Caco-2 (cell line): ENCODE data around the gene ATF6. TPM values are rescaled to one million over a fixed set of nuclear protein-coding genes. Genes with fewer than 3 reads are reported as not detected.

Experiments
- BruUV-seq: library from RNA; stranded (reverse); fragments of 400-500 nt; replicated peaks from 2 replicates; lab custom pipeline; 2021; lab: Mats Ljungman, UMichigan
- CTCF ChIA-PET: fragments of 300-600 bp; sonication (Branson Sonifier 250); formaldehyde crosslinking; loops from one replicate; lab custom pipeline; 2022; ENCODE audit warnings: antibody characterized with exemption; lab: Charles Lee
- POLR2A ChIA-PET: fragments of 300-600 bp; sonication (Branson Sonifier 250); formaldehyde crosslinking; loops from one replicate; lab custom pipeline; 2022; ENCODE audit warnings: antibody characterized with exemption; lab: Charles Lee
- DNase-seq, 2 experiments: peaks; one replicate each; pipeline versions ENCODE4 v3.0.0 to v3.0.0-alpha.2; 2020 to 2022
- H3K27me3 ChIP-seq: replicated peaks from 2 replicates; pipeline ENCODE4 v1.6.0; 2011; ENCODE audit warnings: low read length; ENCODE audit not compliant: control insufficient read depth, insufficient read depth
- H3K36me3 ChIP-seq: 2 replicates; pipeline ENCODE4 v1.5.1; 2011; ENCODE audit warnings: low read length; ENCODE audit not compliant: control insufficient read depth, insufficient read depth
- H3K4me1 ChIP-seq: fragments of 250-450 bp; sonication (Bioruptor Pico); 2 replicates; pipeline ENCODE4 v1.5.1; 2020; ENCODE audit warnings: mild to moderate bottlenecking
- H3K4me3 ChIP-seq: 2 replicates; pipeline ENCODE4 v1.5.1; 2011; ENCODE audit warnings: low read depth, mild to moderate bottlenecking, control low read depth, low read length
- H3K9me3 ChIP-seq: fragments of 250-450 bp; sonication (Bioruptor Pico); 2 replicates; pipeline ENCODE4 v1.5.1; 2020; ENCODE audit warnings: mild to moderate bottlenecking, moderate library complexity
- H3K27ac Mint-ChIP-seq: one replicate; pipeline ENCODE4 v1.8.0; 2022; ENCODE audit warnings: mixed read lengths; ENCODE audit not compliant: unreplicated experiment
- H3K27me3 Mint-ChIP-seq: one replicate; pipeline ENCODE4 v1.8.0; 2022; ENCODE audit warnings: mixed read lengths; ENCODE audit not compliant: insufficient read depth, unreplicated experiment
- H3K36me3 Mint-ChIP-seq: one replicate; pipeline ENCODE4 v1.8.0; 2022; ENCODE audit warnings: mild to moderate bottlenecking, mixed read lengths; ENCODE audit not compliant: insufficient read depth, unreplicated experiment
- H3K4me1 Mint-ChIP-seq: one replicate; pipeline ENCODE4 v1.8.0; 2022; ENCODE audit warnings: low read depth, mixed read lengths; ENCODE audit not compliant: unreplicated experiment
- H3K4me3 Mint-ChIP-seq: one replicate; pipeline ENCODE4 v1.8.0; 2022; ENCODE audit warnings: mild to moderate bottlenecking, moderate library complexity, mixed read lengths; ENCODE audit not compliant: unreplicated experiment
- H3K9me3 Mint-ChIP-seq: one replicate; pipeline ENCODE4 v1.8.0; 2022; ENCODE audit warnings: mixed read lengths; ENCODE audit not compliant: unreplicated experiment
- CTCF ChIP-seq, 2 experiments: fragments of 200-600 bp in 1 of 2; IDR thresholded peaks; 1 replicate in 1 of 2; 2 replicates in 1 of 2; pipeline versions ENCODE4 v1.5.1 to v1.8.0; 2011 to 2022; ENCODE audit warnings: antibody characterized with exemption in 1 of 2, control low read depth in 1 of 2, inconsistent platforms in 1 of 2, low read depth in 1 of 2, low read length in 1 of 2, mild to moderate bottlenecking in 1 of 2, moderate library complexity in 1 of 2; ENCODE audit not compliant: insufficient read depth in 1 of 2, severe bottlenecking in 1 of 2, unreplicated experiment in 1 of 2
- intact Hi-C: fragments of 100-400 bp; cut with micrococcal nuclease; formaldehyde crosslinking; loops from one replicate; pipeline ENCODE4 v1.10.0; 2022; ENCODE audit not compliant: unreplicated experiment
- total RNA-seq: library from RNA; stranded (reverse); gene quantifications from 2 replicates; pipeline ENCODE4 v1.2.3, GENCODE V29; 2022

Gene ATF6
- total RNA-seq, 1 experiment from 2014 or later, result 16.4 TPM

- Histone ChIP-seq H3K27me3 (no peaks in the 10 kb centered on the region; the same call in 1 of the 2 replicates), H3K4me1 (no peaks in the 10 kb centered on the region), H3K36me3 (no peaks in the 10 kb centered on the region; the same call in 1 of the 2 replicates), H3K9me3 (no peaks in the 10 kb centered on the region; the same call in 1 of the 2 replicates), H3K4me3 (no peak overlapping the region)
- peaks cover 10% of the 10 kb centered on the region for H3K36me3 Mint-ChIP-seq
- intact Hi-C loops, result no loop called here
- H3K9me3 Mint-ChIP-seq, result peaks cover 10% of the 10 kb centered on the region
- H3K27me3 Mint-ChIP-seq, result no peaks in the 10 kb centered on the region
- peaks cover 18% of the 10 kb centered on the region for H3K4me1 Mint-ChIP-seq
- no TSS peak for BruUV-seq
- H3K4me3 Mint-ChIP-seq, result no peak overlapping the region
- TF ChIP-seq CTCF (IDR thresholded peaks at IDR 0.05; ENCODE audit: insufficient read depth in 1 of 2, low read depth in 1 of 2, low read length in 1 of 2, severe bottlenecking in 1 of 2, unreplicated experiment in 1 of 2), result no peak
- ChIA-PET CTCF (no interaction called here), POLR2A (no interaction called here)
- DNase-seq, result no peak
- no peak overlapping the region for H3K27ac Mint-ChIP-seq
Observed at GRCh38 chr1:161948435-161948834, 182.3 kb downstream of the ATF6 start.

GRCh38 chr1:161949548-161949947 is 183.4 kb downstream of the ATF6 start:
- TF ChIP-seq CTCF (IDR thresholded peaks at IDR 0.05; ENCODE audit: insufficient read depth in 1 of 2, low read depth in 1 of 2, low read length in 1 of 2, severe bottlenecking in 1 of 2, unreplicated experiment in 1 of 2), result no peak
- Mint-ChIP-seq H3K9me3 (peaks cover 10% of the 10 kb centered on the region), H3K27me3 (no peaks in the 10 kb centered on the region), H3K4me1 (peaks cover 10% of the 10 kb centered on the region), H3K27ac (no peak overlapping the region), H3K4me3 (no peak overlapping the region), H3K36me3 (peaks cover 10% of the 10 kb centered on the region)
- Histone ChIP-seq H3K4me1 (no peaks in the 10 kb centered on the region), H3K9me3 (no peaks in the 10 kb centered on the region; the same call in 1 of the 2 replicates), H3K27me3 (no peaks in the 10 kb centered on the region), H3K36me3 (no peaks in the 10 kb centered on the region; the same call in 1 of the 2 replicates), H3K4me3 (no peak overlapping the region)
- ChIA-PET POLR2A (no interaction called here), CTCF (no interaction called here)
- no TSS peak for BruUV-seq
- DNase-seq, result no peak
- intact Hi-C loops, result no loop called here

DNA sequence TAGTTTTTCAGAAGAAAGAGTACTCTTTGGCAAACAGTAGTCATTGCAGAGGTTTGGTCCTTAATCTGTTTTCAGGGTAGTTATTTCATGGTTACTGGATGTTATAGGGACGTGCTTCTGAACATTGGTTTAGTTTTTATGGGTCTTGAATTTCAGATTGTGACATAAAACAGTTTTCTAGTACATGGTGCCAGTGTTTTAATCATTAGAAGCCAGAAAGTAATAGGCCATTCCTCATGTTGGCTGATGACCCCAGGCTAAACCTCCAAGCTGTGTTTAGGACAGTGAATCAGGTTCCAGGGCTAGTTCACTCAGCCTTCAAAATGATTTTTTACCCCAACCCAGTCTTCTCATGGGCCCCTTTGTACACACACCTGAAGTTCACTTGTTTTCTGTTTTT is 184.3 kb downstream of the ATF6 start:
- Mint-ChIP-seq H3K9me3 (peaks cover 10% of the 10 kb centered on the region), H3K36me3 (peaks cover 10% of the 10 kb centered on the region), H3K27me3 (no peaks in the 10 kb centered on the region), H3K4me3 (no peak overlapping the region), H3K27ac (no peak overlapping the region), H3K4me1 (peaks cover 8% of the 10 kb centered on the region)
- H3K9me3 ChIP-seq, result no peaks in the 10 kb centered on the region; the same call in 1 of the 2 replicates
- intact Hi-C loops, result loop anchor here (10.0 kb wide), 1 partner anchor 84 kb away; no protein-coding TSS in a partner anchor
- H3K4me3 ChIP-seq, result no peak overlapping the region
- H3K27me3 ChIP-seq, result no peaks in the 10 kb centered on the region
- no peaks in the 10 kb centered on the region; the same call in 1 of the 2 replicates for H3K36me3 ChIP-seq
- CTCF ChIA-PET, result no interaction called here
- no peak for TF ChIP-seq CTCF (IDR thresholded peaks at IDR 0.05; ENCODE audit: insufficient read depth in 1 of 2, low read depth in 1 of 2, low read length in 1 of 2, severe bottlenecking in 1 of 2, unreplicated experiment in 1 of 2)
- H3K4me1 ChIP-seq, result no peaks in the 10 kb centered on the region
- POLR2A ChIA-PET, result no interaction called here
- no peak for DNase-seq
- no TSS peak for BruUV-seq
